GM12872 (cell line): ENCODE results near the gene RTN4.

ENCODE experiments used
- TF ChIP-seq, protein P1 (sequence below): IDR thresholded peaks from 3 replicates; pipeline ENCODE4 v1.5.1; 2011; ENCODE audit warnings: low read depth, mild to moderate bottlenecking, low read length, moderate library complexity; ENCODE audit not compliant: insufficient read depth

The RTN4 gene

DNA sequence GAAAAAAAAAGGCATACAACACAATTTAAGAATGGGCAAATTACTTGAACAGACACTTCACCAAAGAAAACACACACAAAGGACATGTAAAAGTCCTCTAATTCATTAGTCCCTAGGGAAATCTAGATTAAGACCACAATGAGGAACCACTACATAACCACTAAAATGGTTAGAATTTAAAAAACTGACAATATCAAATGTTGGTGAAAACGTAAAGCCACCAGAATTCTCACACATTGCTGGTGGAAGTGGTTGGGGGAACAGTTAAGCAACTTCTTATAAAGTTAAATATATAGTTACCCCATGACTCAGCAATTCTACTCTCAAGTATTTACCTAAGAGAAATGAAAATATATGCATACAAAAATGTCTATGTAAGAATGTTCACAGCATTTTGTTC lies 11.8 kb downstream of the RTN4 start:
- TF ChIP-seq, protein P1, sequence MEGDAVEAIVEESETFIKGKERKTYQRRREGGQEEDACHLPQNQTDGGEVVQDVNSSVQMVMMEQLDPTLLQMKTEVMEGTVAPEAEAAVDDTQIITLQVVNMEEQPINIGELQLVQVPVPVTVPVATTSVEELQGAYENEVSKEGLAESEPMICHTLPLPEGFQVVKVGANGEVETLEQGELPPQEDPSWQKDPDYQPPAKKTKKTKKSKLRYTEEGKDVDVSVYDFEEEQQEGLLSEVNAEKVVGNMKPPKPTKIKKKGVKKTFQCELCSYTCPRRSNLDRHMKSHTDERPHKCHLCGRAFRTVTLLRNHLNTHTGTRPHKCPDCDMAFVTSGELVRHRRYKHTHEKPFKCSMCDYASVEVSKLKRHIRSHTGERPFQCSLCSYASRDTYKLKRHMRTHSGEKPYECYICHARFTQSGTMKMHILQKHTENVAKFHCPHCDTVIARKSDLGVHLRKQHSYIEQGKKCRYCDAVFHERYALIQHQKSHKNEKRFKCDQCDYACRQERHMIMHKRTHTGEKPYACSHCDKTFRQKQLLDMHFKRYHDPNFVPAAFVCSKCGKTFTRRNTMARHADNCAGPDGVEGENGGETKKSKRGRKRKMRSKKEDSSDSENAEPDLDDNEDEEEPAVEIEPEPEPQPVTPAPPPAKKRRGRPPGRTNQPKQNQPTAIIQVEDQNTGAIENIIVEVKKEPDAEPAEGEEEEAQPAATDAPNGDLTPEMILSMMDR = no peak

DNA sequence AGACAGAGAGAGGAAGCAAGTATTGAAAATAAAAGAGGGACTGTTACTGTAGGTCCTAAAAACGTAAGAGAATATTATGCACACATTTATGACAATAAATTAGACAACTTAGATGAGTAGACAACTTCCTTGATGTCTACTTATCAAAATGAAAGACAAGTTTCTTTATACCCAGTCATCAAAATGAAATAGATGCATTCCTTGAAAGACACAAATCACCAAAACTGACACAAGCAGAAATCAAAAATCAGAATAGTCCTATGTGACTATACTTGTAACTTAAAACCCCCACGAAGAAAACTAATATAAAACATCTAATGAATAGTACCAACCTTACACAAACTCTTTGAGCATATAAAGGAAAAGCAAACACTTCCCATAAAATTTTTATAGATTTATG lies 14.5 kb downstream of the RTN4 start:
- TF ChIP-seq, protein P1 = no peak

DNA sequence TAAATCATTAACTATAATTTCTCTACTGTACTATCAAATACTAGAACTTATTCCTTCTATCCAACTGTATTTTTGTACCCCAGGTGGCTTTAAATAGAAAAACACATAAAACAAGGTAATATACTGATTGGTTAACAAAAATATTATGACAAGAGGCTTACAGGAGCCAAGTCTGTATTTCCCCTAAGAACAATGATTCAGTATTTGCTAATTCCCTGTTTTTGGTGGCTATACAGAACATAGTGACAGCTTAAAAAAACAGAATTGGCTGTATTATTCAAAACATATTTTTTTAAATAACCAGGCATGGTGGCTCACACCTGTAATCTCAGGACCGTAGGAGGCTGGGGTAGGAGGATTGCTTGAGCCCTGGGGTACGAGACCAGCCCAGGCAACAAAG lies 16.3 kb downstream of the RTN4 start:
- TF ChIP-seq, protein P1 = no peak

GRCh38 chr2:55033076-55033742 lies 17.0 kb downstream of the RTN4 start:
- TF ChIP-seq, protein P1 = no peak

GRCh38 chr2:55031505-55031904 lies 18.7 kb downstream of the RTN4 start:
- TF ChIP-seq, protein P1 = no peak

- TF ChIP-seq, protein P1 = no peak
Observed at GRCh38 chr2:55030766-55031165, 19.5 kb downstream of the RTN4 start.

DNA sequence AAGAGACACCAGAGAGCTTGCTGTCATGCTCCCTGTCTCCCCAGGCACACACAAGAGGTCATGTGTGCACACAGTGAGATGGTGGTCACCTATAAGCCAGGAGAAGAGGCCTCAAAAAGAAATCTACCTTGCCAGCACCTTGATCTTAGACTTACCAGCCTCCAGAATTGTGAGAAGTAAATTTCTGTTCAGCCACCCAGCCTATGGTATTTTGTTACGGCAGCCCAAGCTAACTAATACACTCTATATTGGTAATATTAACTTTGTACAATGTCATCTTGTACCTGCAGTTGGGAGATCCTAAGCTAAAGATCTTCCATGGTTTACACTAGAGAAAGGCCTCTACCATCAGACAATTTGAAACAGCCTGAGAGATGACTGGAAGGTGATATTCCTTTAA lies 21.2 kb downstream of the RTN4 start:
- TF ChIP-seq, protein P1 = no peak
